DOHH2 (cell line): Measurements from ENCODE around the gene CD2AP.

Source experiments
- H3F3A ChIP-seq: fragments of 200-600 bp; sonication (generic), shearing (Covaris generic); 2 replicates; pipeline ENCODE4 v1.6.0; 2016; ENCODE audit warnings: antibody characterized with exemption, mild to moderate bottlenecking; ENCODE audit not compliant: control insufficient read depth, insufficient read depth
- H3K27ac ChIP-seq: fragments of 200-600 bp; sonication (generic); 2 replicates; pipeline ENCODE4 v1.5.1; 2014; ENCODE audit warnings: low read depth, mild to moderate bottlenecking, low read length, moderate library complexity
- H3K27me3 ChIP-seq: fragments of 200-600 bp; sonication (generic); 2 replicates; pipeline ENCODE4 v1.6.1; 2014; ENCODE audit warnings: mild to moderate bottlenecking, low read length, mixed read lengths; ENCODE audit not compliant: control insufficient read depth
- H3K36me3 ChIP-seq: fragments of 200-600 bp; sonication (generic); 2 replicates; pipeline ENCODE4 v1.6.1; 2014; ENCODE audit warnings: mild to moderate bottlenecking, low read length, moderate library complexity, mixed read lengths; ENCODE audit not compliant: control insufficient read depth
- H3K4me1 ChIP-seq: fragments of 200-600 bp; sonication (generic); 2 replicates; pipeline ENCODE4 v1.6.1; 2014; ENCODE audit warnings: mild to moderate bottlenecking, low read length, mixed read lengths; ENCODE audit not compliant: control insufficient read depth
- H3K4me2 ChIP-seq: fragments of 200-600 bp; sonication (generic); 2 replicates; pipeline ENCODE4 v1.6.0; 2014; ENCODE audit warnings: mild to moderate bottlenecking, low read length, moderate library complexity
- H3K4me3 ChIP-seq: fragments of 200-600 bp; sonication (generic); 2 replicates; pipeline ENCODE4 v1.5.1; 2014; ENCODE audit warnings: mild to moderate bottlenecking, low read length, mixed read lengths
- H3K79me2 ChIP-seq: fragments of 200-600 bp; sonication (generic); 2 replicates; pipeline ENCODE4 v1.6.1; 2014; ENCODE audit warnings: mild to moderate bottlenecking, low read length, mixed read lengths; ENCODE audit not compliant: control insufficient read depth
- H3K9me2 ChIP-seq: fragments of 200-600 bp; sonication (generic); replicated peaks from 2 replicates; pipeline ENCODE4 v1.6.1; 2014; ENCODE audit warnings: mild to moderate bottlenecking, low read length, mixed read lengths; ENCODE audit not compliant: control insufficient read depth
- H3K9me3 ChIP-seq: fragments of 200-600 bp; sonication (generic); 2 replicates; pipeline ENCODE4 v1.6.1; 2014; ENCODE audit warnings: antibody characterized with exemption, low read length, mixed read lengths; ENCODE audit not compliant: control insufficient read depth, insufficient read depth
- H4K20me1 ChIP-seq: fragments of 200-600 bp; sonication (generic); 2 replicates; pipeline ENCODE4 v1.6.0; 2014; ENCODE audit warnings: low read depth, mild to moderate bottlenecking, antibody characterized with exemption, low read length, moderate library complexity; ENCODE audit not compliant: control insufficient read depth, insufficient read depth
- CTCF ChIP-seq: fragments of 200-600 bp; sonication (generic); IDR thresholded peaks from one replicate; pipeline ENCODE4 v1.5.1; 2014; ENCODE audit warnings: antibody characterized with exemption, mild to moderate bottlenecking, low read depth, low read length; ENCODE audit not compliant: poor library complexity, severe bottlenecking
- EZH2phosphoT487 ChIP-seq: fragments of 200-600 bp; sonication (generic); IDR thresholded peaks from 2 replicates; pipeline ENCODE4 v1.6.1; 2017; ENCODE audit warnings: borderline replicate concordance, mild to moderate bottlenecking, antibody characterized with exemption, low read length, moderate library complexity, mixed read lengths

The CD2AP gene

DNA sequence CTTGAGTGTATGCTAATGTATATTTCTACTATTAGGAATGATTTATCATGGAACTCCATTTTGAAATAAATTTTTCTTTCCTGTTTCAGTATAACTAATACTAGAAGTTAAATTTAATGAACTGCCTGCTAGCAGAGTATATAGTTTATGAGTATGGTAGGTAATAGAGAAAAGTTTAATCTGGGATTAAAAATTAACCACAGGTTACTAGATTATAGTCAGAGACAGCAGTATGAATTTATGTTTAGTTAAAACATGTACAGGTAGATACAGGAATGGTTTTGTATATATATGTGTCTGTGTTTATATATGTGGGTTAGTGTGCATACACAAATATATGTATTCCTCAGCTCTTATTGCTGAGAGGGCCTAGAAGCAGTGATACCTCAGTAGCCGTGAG is 32.3 kb downstream of the CD2AP start:
- no peak overlapping the region for H3K27ac ChIP-seq
- no peak for TF ChIP-seq EZH2phosphoT487
- no peak for TF ChIP-seq CTCF
- no peak overlapping the region for H3K4me2 ChIP-seq
- peaks cover 75% of the 10 kb centered on the region for H3K79me2 ChIP-seq
- H3K4me3 ChIP-seq, result no peak overlapping the region
- H3K4me1 ChIP-seq, result no peaks in the 10 kb centered on the region
- no peaks in the 10 kb centered on the region for H4K20me1 ChIP-seq
- no peaks in the 10 kb centered on the region for H3F3A ChIP-seq
- no peaks in the 10 kb centered on the region for H3K27me3 ChIP-seq
- no peaks in the 10 kb centered on the region for H3K9me2 ChIP-seq
- peaks cover 65% of the 10 kb centered on the region for H3K36me3 ChIP-seq
- peaks cover 4% of the 10 kb centered on the region; the same call in 1 of the 2 replicates for H3K9me3 ChIP-seq

- no peaks in the 10 kb centered on the region for H3K9me2 ChIP-seq
- peaks cover 7% of the 10 kb centered on the region; the same call in 1 of the 2 replicates for H4K20me1 ChIP-seq
- H3K4me3 ChIP-seq, result no peak overlapping the region
- H3K4me1 ChIP-seq, result 0 out of 2 replicates have a peak, but pooled peaks cover 4% of the 10 kb centered on the region
- H3K36me3 ChIP-seq, result peaks cover 68% of the 10 kb centered on the region
- no peak overlapping the region for H3K4me2 ChIP-seq
- no peaks in the 10 kb centered on the region for H3K27me3 ChIP-seq
- no peak overlapping the region for H3K27ac ChIP-seq
- TF ChIP-seq CTCF (no peak), EZH2phosphoT487 (no peak)
- no peaks in the 10 kb centered on the region for H3F3A ChIP-seq
- H3K9me3 ChIP-seq, result peaks cover 4% of the 10 kb centered on the region; the same call in 1 of the 2 replicates
- H3K79me2 ChIP-seq, result peaks cover 92% of the 10 kb centered on the region
These were observed 35.3 kb downstream of the CD2AP start for GRCh38 chr6:47512872-47513271.

- TF ChIP-seq EZH2phosphoT487, result no peak
- TF ChIP-seq CTCF, result no peak
- Histone ChIP-seq H3K4me2 (no peak overlapping the region), H3K79me2 (peaks cover 98% of the 10 kb centered on the region), H3F3A (0 out of 2 replicates have a peak, but pooled peaks cover 3% of the 10 kb centered on the region), H3K9me3 (no peaks in the 10 kb centered on the region), H3K9me2 (no peaks in the 10 kb centered on the region), H3K36me3 (peaks cover 18% of the 10 kb centered on the region), H3K4me1 (0 out of 2 replicates have a peak, but pooled peaks cover 4% of the 10 kb centered on the region), H3K27ac (no peak overlapping the region), H3K27me3 (no peaks in the 10 kb centered on the region), H3K4me3 (no peak overlapping the region), H4K20me1 (peaks cover 7% of the 10 kb centered on the region; the same call in 1 of the 2 replicates)
These were observed 41.7 kb downstream of the CD2AP start for GRCh38 chr6:47519279-47519678.
